HG02938 (cell line): ENCODE results near the gene DDX25.

Source experiments
- ATAC-seq: cut with Tn5 transposase; IDR thresholded peaks from one replicate; pipeline ENCODE4 v1.9.1; 2021; ENCODE audit warnings: mild to moderate bottlenecking, moderate library complexity; ENCODE audit not compliant: unreplicated experiment

The DDX25 gene

GRCh38 chr11:125933030-125933813 lies 28.9 kb downstream of the DDX25 start:
- ATAC-seq = no peak

DNA sequence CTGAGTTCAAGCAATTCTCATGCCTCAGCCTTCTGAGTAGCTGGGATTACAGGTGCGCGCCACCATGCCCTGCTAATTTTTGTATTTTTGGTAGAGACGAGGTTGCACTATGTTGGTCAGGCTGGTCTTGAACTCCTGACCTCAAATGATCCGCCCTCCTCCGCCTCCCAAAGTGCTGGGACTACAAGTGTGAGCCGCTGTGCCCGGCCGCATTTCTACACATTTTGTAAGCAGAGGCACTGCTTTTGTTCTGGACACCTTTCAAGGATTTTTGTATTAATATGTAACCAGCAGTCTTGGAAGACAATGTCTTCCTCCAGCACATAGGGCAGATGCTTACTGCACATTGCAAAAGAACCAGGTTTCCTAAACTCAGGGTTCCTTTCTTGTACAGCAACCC lies 30.2 kb downstream of the DDX25 start:
- no peak for ATAC-seq

- ATAC-seq = no peak
These were observed 30.7 kb downstream of the DDX25 start for GRCh38 chr11:125935056-125935455.

DNA sequence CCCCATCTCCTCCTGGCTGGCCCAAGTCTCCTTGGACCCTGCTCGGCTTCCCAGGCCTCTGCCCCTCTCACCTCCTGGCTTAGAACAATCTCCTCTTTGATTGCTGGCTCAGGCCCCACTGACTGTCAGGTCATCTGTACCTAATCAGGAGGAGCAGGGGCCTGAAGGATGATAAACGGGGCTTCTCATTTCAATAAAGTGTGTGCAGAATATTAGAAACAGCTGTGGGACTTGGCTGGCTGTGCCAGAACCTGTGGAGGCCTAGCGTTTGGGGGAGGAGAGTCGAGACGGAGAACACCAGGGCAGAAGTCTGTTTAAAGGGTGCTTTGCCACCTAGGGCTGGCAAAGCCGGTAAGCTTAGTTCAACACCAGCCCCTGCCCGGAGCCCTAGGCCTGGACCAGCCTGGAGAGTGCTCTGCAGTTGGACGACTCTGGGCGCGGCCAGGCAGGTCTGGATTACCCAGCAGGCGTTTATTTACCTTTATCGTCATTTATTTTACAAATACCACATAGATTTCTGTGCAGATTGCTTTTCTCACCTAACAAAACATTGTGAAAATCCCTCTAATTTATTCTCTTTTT lies 31.4 kb downstream of the DDX25 start:
- no peak for ATAC-seq

- ATAC-seq = no peak
These were observed 34.1 kb downstream of the DDX25 start for GRCh38 chr11:125938418-125938817.

DNA sequence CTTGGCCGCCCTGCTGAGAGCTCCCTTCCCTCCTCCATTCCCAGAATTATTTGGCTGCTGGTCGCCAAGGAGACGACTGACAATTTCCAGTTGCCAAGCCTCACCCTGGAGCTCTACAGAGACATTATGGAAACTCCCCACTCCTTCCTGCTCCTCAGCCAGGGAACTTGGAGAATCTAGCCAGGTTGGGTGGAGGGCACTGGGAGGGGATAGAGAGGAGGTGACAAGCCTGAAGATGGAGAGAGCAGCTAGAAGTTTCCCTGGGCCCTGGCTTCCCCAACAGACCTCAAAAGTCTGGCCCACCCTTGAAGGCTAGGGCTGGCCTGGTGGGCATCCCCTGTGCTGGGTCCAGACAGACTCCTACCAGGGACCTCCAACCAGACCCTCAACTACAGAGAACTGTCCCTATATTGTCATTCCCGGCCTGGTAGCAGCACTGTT lies 34.8 kb downstream of the DDX25 start:
- ATAC-seq = no peak

DNA sequence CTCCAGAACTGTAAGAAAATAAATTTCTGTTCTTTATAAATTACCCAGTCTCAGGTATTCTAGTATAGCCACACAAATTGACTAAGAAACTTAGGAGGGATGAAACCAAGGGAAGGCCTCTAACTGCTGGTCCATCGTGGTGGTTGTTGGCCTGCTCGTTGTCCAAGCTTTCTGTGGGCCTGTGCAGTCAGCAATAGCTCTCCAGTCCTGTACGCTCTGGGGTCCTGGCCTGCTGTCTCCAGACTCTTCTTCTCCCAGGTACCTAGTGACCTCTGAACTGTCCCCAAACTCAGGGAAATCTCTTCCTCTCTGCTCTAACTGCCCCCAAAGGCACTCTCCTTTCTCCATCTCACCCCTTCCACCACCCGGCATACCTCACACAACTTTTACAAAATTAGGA lies 35.8 kb downstream of the DDX25 start:
- no peak for ATAC-seq

GRCh38 chr11:125941267-125941618 lies 36.9 kb downstream of the DDX25 start:
- ATAC-seq = no peak

DNA sequence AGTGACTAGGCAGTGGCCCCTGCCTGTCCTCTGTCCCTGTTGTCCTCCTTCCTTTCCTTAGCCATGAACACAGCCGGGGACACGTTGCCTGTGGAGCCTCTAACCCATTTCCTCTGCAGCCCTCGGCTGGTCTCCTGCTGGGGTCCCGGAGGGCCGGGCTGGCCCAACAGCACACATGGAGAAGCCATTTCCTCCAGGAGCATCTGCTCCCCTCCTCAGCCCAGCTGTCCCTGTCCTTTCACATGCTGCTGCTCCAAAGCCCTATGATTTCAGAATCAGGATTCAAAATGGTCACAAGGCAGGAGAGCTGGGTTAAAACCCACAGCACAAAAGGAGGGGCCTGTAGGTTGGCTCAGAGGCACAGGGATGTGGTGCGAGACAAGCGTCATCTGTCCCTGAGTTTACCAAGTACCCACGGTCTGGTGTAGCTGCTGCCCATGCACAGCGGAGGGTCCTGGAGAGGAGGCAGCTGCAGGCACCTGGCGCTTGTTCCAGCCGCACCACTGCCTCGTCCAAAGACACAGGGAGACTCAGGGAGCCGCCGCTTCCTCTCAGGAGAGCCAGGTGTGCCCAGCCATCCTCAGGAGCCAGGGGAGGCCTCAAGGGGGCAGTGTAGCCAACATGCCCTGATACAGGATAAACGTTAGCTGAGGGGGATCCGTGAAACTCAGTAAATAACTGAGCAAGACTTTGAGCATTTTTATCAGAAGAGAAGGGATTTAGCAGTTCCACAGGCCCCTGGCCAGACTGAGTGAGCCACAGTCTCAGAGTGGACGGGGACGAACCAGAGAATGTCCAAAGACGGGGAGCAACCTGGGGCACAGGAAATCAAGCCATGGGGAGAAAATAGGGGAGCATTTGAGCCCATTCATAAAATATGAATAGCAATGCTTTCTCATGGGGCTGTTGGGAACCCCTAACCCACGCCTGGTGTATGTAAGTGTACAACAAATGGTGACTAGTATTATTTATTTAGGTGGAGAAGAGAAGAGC lies 37.6 kb downstream of the DDX25 start:
- ATAC-seq = no peak

DNA sequence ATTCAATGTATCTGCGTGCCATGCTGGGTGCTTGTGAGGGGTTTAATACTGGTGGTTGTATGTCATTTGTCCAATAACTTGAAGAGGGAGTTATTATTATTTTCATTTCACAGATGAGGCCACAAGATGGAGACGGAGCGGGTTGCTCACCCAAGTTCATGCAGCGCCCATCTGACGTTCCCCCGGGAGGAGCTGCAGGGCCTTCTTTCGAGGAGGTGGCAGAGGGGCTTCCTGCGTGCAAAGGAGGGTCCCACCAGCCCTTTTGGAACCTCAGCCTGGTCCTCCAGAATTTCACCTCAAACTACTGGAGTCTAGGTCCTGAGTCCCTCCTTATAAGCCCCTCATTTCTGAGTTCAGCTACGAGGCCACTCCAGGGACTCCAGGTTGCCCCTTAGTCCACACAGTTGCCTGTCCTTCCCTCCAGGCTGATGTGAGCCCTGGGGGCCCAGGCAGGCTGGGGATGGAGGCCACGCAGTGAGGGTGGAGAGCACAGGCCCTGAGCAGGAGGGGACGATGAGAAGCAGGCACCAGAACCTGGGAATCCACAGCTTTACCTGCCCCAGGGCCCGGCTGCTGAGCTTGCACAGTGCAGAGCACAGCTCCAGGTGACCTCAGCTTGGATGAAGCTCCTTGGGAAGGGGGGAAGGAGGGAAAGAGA lies 38.6 kb downstream of the DDX25 start:
- ATAC-seq = no peak

- no peak for ATAC-seq
These were observed 39.5 kb downstream of the DDX25 start for GRCh38 chr11:125943661-125944349.

GRCh38 chr11:125944350-125945010 lies 40.2 kb downstream of the DDX25 start:
- no peak for ATAC-seq

- no peak for ATAC-seq
These were observed 40.9 kb downstream of the DDX25 start for GRCh38 chr11:125945011-125945796.

- no peak for ATAC-seq
These were observed 41.7 kb downstream of the DDX25 start, which contains the start of gene VSIG10L2 for GRCh38 chr11:125945797-125946520. Gene VSIG10L2 (plus strand): TSS chr11:125946044. CDS start chr11:125946056, 12 bp downstream.

DNA sequence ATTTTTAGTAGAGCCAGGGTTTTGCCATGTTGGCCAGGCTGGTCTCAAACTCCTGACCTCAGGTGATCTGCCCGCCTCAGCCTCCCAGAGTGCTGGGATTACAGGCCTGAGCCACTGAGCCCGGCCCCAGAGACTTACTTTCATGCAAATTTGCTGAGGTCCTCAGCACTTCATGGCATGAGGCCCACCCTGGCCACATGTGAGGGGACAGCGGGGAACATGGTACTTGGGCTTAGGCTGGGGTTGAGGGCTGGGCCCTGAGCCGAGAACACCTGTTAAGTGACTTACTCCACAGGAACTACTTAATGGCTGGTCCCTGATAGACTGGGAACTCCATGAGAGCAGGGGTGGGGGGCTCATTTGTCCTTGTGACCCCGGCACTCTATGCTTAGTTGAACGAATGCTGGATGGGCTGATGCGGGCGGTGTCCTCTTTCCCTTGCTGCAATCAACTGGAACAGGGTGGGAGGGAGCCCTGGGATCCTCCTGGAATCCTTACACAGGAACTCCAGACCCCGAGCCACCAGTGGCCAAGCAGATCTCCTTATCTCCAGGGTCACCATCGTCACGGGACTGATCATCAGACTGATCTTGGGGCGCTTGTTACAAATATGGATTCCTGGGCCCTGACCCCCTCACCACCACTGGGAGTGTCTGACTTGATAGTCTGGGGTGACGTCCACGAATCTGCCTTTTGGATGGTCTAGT lies 42.6 kb downstream of the DDX25 start:
- no peak for ATAC-seq

DNA sequence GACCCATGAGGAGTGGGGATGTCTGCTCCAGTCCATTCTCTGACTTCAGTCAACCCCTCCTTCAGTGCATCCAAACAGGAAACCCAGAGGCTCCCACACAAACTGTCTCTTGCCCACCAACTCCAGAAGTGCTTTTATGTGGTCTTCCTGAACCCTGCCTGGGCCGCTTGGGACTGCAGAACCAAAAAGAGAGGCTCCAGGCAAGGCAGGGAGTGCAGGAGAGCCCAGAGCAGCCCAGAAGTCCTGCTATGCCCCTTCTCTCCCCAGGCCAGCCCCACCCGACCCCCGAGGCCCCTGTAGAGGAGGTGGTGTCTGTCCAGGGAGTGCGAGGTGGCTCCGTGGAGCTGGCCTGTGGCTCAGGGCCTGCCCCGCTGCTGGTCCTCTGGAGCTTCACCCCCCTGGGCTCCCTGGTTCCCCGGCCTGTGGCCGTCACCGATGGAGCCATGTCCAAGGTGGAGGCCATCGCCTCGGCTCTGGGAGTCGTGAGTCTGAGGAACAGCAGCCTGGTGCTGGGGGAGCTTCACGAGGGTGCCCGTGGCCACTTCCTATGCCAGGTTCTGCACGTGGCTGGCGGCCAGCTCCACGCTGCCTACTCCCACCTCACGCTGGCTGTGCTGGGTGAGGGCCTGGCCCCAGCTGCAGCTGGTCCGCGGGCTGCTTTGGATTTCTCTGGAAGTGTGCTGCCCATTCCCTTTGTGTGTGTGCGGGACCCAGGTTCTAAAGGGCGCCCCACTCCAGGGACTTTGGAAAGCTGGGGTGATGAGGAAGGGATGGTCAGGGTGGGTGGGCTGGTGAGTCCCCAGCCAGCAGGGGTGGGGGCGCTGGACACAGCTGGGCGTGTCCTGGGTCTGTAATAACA lies 43.3 kb downstream of the DDX25 start:
- ATAC-seq = no peak
